DOHH2 (cell line): ENCODE results near the gene GASK1A.

Experiments used
- CTCF ChIP-seq: fragments of 200-600 bp; sonication (generic); IDR thresholded peaks from one replicate; pipeline ENCODE4 v1.5.1; 2014; ENCODE audit warnings: antibody characterized with exemption, mild to moderate bottlenecking, low read depth, low read length; ENCODE audit not compliant: poor library complexity, severe bottlenecking
- EZH2phosphoT487 ChIP-seq: fragments of 200-600 bp; sonication (generic); IDR thresholded peaks from 2 replicates; pipeline ENCODE4 v1.6.1; 2017; ENCODE audit warnings: borderline replicate concordance, mild to moderate bottlenecking, antibody characterized with exemption, low read length, moderate library complexity, mixed read lengths

- TF ChIP-seq CTCF (no peak), EZH2phosphoT487 (no peak)
Measured at GRCh38 chr3:43077707-43078106, 98.6 kb downstream of the GASK1A start.
